ENCODE data around the gene RPS21. TPM values are rescaled to one million over a fixed set of nuclear protein-coding genes. Genes with fewer than 3 reads are reported as not detected.

Gene RPS21
- total and polyA plus RNA-seq, 9 of the 15 experiments (the other 6 are each of a cell fraction or from before 2014, with no cell fraction given), result 1,380 to 5,647 (median 3,091) TPM

DNA sequence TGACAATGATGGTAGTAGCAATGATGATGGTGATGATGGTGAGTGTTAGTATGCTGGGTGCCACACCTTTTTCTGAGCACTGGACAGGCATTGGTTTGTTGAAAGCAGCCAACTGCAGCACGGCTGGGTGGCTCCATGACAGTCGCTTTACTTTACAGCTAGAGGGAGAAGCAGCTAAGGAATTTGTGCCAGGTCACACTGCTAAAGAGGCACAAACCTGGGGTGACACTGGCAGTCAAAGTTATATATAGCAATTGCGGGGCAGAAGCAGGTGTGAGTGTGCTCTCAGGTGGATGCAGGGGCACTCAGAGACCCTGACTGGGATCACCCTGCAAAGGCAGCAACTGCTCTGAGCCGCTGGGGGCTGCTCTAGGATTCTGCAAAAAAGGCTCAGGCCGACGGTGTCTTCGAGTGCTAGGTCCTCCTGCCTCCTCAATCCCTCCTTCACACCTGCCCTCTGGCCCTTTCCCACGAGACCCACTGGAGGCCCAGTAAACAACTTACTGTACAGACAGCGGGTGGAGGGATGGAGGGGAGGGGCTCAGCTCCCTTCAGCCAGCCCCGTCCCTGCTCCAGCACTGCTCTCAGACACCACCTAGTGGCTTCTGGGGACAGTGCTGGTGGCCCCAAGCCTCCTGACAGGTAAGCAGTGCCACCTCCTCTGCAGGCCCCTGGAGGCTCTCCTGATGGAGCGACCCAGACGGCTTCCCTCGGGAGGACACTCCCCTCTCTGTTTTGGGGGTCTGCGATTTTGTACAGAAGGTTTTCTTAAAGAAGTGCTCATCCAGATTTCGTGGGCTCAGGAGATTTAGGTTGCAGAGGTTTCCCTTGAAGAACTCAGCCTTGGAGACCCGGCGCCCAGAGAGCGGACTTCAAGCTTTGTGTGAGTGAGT is 4.4 kb upstream of the RPS21 start (continued):
- TF ChIP-seq, protein P1, sequence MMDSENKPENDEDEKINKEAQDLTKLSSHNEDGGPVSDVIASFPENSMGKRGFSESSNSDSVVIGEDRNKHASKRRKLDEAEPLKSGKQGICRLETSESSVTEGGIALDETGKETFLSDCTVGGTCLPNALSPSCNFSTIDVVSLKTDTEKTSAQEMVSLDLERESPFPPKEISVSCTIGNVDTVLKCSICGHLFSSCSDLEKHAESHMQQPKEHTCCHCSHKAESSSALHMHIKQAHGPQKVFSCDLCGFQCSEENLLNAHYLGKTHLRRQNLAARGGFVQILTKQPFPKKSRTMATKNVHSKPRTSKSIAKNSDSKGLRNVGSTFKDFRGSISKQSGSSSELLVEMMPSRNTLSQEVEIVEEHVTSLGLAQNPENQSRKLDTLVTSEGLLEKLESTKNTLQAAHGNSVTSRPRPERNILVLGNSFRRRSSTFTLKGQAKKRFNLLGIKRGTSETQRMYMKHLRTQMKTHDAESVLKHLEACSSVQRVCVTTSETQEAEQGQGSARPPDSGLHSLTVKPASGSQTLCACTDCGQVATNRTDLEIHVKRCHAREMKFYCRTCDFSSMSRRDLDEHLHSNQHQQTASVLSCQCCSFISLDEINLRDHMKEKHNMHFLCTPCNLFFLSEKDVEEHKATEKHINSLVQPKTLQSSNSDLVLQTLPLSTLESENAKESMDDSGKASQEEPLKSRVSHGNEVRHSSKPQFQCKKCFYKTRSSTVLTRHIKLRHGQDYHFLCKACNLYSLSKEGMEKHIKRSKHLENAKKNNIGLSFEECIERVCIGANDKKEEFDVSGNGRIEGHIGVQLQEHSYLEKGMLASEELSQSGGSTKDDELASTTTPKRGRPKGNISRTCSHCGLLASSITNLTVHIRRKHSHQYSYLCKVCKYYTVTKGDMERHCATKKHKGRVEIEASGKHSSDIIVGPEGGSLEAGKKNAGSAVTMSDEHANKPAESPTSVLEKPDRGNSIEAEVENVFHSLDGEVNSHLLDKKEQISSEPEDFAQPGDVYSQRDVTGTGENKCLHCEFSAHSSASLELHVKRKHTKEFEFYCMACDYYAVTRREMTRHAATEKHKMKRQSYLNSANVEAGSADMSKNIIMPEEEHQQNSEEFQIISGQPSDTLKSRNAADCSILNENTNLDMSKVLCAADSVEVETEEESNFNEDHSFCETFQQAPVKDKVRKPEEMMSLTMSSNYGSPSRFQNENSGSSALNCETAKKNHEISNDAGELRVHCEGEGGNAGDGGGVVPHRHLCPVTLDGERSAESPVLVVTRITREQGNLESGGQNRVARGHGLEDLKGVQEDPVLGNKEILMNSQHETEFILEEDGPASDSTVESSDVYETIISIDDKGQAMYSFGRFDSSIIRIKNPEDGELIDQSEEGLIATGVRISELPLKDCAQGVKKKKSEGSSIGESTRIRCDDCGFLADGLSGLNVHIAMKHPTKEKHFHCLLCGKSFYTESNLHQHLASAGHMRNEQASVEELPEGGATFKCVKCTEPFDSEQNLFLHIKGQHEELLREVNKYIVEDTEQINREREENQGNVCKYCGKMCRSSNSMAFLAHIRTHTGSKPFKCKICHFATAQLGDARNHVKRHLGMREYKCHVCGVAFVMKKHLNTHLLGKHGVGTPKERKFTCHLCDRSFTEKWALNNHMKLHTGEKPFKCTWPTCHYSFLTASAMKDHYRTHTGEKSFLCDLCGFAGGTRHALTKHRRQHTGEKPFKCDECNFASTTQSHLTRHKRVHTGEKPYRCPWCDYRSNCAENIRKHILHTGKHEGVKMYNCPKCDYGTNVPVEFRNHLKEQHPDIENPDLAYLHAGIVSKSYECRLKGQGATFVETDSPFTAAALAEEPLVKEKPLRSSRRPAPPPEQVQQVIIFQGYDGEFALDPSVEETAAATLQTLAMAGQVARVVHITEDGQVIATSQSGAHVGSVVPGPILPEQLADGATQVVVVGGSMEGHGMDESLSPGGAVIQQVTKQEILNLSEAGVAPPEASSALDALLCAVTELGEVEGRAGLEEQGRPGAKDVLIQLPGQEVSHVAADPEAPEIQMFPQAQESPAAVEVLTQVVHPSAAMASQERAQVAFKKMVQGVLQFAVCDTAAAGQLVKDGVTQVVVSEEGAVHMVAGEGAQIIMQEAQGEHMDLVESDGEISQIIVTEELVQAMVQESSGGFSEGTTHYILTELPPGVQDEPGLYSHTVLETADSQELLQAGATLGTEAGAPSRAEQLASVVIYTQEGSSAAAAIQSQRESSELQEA (IDR thresholded peaks at IDR 0.05; ENCODE audit: low read depth), result no peak
- TF ChIP-seq L3MBTL2 (IDR thresholded peaks at IDR 0.05) (peak; percentile 61), HMG20B (CRISPR knock-in tag; IDR thresholded peaks at IDR 0.05) (no peak), JUND (IDR thresholded peaks at IDR 0.05; ENCODE audit: borderline replicate concordance, low read depth, low read length) (peak; percentile 40), JUND (tag; IDR thresholded peaks at IDR 0.05; ENCODE audit: borderline replicate concordance, low read depth, low read length) (no peak; the same call in 2 of the 3 replicates), ZNF644 (tag; IDR thresholded peaks at IDR 0.05; ENCODE audit: low read depth) (no peak)
- TF ChIP-seq, protein P2, sequence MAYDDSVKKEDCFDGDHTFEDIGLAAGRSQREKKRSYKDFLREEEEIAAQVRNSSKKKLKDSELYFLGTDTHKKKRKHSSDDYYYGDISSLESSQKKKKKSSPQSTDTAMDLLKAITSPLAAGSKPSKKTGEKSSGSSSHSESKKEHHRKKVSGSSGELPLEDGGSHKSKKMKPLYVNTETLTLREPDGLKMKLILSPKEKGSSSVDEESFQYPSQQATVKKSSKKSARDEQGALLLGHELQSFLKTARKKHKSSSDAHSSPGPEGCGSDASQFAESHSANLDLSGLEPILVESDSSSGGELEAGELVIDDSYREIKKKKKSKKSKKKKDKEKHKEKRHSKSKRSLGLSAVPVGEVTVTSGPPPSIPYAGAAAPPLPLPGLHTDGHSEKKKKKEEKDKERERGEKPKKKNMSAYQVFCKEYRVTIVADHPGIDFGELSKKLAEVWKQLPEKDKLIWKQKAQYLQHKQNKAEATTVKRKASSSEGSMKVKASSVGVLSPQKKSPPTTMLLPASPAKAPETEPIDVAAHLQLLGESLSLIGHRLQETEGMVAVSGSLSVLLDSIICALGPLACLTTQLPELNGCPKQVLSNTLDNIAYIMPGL (CRISPR knock-in tag; IDR thresholded peaks at IDR 0.05), result no peak
- TF ChIP-seq, protein P3, sequence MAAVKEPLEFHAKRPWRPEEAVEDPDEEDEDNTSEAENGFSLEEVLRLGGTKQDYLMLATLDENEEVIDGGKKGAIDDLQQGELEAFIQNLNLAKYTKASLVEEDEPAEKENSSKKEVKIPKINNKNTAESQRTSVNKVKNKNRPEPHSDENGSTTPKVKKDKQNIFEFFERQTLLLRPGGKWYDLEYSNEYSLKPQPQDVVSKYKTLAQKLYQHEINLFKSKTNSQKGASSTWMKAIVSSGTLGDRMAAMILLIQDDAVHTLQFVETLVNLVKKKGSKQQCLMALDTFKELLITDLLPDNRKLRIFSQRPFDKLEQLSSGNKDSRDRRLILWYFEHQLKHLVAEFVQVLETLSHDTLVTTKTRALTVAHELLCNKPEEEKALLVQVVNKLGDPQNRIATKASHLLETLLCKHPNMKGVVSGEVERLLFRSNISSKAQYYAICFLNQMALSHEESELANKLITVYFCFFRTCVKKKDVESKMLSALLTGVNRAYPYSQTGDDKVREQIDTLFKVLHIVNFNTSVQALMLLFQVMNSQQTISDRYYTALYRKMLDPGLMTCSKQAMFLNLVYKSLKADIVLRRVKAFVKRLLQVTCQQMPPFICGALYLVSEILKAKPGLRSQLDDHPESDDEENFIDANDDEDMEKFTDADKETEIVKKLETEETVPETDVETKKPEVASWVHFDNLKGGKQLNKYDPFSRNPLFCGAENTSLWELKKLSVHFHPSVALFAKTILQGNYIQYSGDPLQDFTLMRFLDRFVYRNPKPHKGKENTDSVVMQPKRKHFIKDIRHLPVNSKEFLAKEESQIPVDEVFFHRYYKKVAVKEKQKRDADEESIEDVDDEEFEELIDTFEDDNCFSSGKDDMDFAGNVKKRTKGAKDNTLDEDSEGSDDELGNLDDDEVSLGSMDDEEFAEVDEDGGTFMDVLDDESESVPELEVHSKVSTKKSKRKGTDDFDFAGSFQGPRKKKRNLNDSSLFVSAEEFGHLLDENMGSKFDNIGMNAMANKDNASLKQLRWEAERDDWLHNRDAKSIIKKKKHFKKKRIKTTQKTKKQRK (IDR thresholded peaks at IDR 0.05; ENCODE audit: borderline replicate concordance, low read depth, low read length), result no peak
